Suprapubic skin (tissue), 4 donors: ENCODE data around the gene TPRN. TPM values are rescaled to one million over a fixed set of nuclear protein-coding genes. Genes with fewer than 3 reads are reported as not detected.

Source experiments
- DNase-seq, 2 donors: peaks; one replicate each; pipeline ENCODE4 v3.0.0-alpha.2; 2019; ENCODE audit warnings: low spot score in 2 of 2
- H3K27ac ChIP-seq: fragments of 200-600 bp; sonication (generic); one replicate; pipeline ENCODE4 v1.5.1; 2019
- H3K27me3 ChIP-seq: fragments of 200-600 bp; sonication (generic); one replicate; pipeline ENCODE4 v1.5.1; 2019
- H3K36me3 ChIP-seq: fragments of 200-600 bp; sonication (generic); one replicate; pipeline ENCODE4 v1.5.1; 2019
- H3K4me1 ChIP-seq: fragments of 200-600 bp; sonication (generic); one replicate; pipeline ENCODE4 v1.5.1; 2019
- H3K4me3 ChIP-seq: fragments of 200-600 bp; sonication (generic); one replicate; pipeline ENCODE4 v1.5.1; 2019; ENCODE audit warnings: mild to moderate bottlenecking
- H3K9me3 ChIP-seq: fragments of 200-600 bp; sonication (generic); one replicate; pipeline ENCODE4 v1.5.1; 2019
- EP300 ChIP-seq: sonication (generic); formaldehyde crosslinking; IDR thresholded peaks from one replicate; pipeline ENCODE4 v1.6.1; 2017; ENCODE audit warnings: antibody characterized with exemption
- POLR2A ChIP-seq, 2 donors: fragments of 450-650 bp; IDR thresholded peaks; one replicate each; pipeline ENCODE4 v1.6.1; 2017; ENCODE audit warnings: antibody characterized with exemption in 2 of 2, mild to moderate bottlenecking in 2 of 2, moderate library complexity in 2 of 2
- POLR2AphosphoS5 ChIP-seq, 3 donors: sonication (generic); formaldehyde crosslinking; IDR thresholded peaks; one replicate each; pipeline ENCODE4 v1.6.1; 2017; ENCODE audit warnings: antibody characterized with exemption in 3 of 3
- WGBS: methylation state at CpG from one replicate; pipeline ENCODE4 v1.1.5; 2018; 5-methylcytosine and 5-hydroxymethylcytosine counted together
- total RNA-seq, 4 donors: library from RNA; depleted of rRNA; stranded (reverse); fragments of >200 nt; gene quantifications; one replicate each; pipeline ENCODE4 v1.1.0, GENCODE V29; 2016
- TF ChIP-seq, protein P1 (sequence below), 2 donors: fragments of 200-600 bp in 1 of 2; fragments of 450-650 bp in 1 of 2; sonication (generic) in 1 of 2; IDR thresholded peaks; one replicate each; pipeline ENCODE4 v1.5.1; 2016 to 2019; ENCODE audit warnings: antibody characterized with exemption in 2 of 2, mild to moderate bottlenecking in 1 of 2, moderate library complexity in 1 of 2

TPRN gene
- total RNA-seq, 4 donors from 2014 or later, result 12.6 to 23.6 (median 18.7) TPM

GRCh38 chr9:137232510-137232909, 32.0 kb upstream of the TPRN start:
- H3K36me3 ChIP-seq, result no peaks in the 10 kb centered on the region
- H3K4me1 ChIP-seq, result peaks cover 22% of the 10 kb centered on the region
- H3K27me3 ChIP-seq, result peaks cover 80% of the 10 kb centered on the region
- no peak for DNase-seq
- TF ChIP-seq, protein P1, sequence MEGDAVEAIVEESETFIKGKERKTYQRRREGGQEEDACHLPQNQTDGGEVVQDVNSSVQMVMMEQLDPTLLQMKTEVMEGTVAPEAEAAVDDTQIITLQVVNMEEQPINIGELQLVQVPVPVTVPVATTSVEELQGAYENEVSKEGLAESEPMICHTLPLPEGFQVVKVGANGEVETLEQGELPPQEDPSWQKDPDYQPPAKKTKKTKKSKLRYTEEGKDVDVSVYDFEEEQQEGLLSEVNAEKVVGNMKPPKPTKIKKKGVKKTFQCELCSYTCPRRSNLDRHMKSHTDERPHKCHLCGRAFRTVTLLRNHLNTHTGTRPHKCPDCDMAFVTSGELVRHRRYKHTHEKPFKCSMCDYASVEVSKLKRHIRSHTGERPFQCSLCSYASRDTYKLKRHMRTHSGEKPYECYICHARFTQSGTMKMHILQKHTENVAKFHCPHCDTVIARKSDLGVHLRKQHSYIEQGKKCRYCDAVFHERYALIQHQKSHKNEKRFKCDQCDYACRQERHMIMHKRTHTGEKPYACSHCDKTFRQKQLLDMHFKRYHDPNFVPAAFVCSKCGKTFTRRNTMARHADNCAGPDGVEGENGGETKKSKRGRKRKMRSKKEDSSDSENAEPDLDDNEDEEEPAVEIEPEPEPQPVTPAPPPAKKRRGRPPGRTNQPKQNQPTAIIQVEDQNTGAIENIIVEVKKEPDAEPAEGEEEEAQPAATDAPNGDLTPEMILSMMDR (IDR thresholded peaks at IDR 0.05), result no peak
- TF ChIP-seq POLR2AphosphoS5 (IDR thresholded peaks at IDR 0.05) (no peak), POLR2A (IDR thresholded peaks at IDR 0.05) (no peak), EP300 (no peak)
- no peak overlapping the region for H3K4me3 ChIP-seq
- H3K27ac ChIP-seq, result no peak overlapping the region
- 64% methylated on average over 16 of the region's 24 CpGs for WGBS
- no peaks in the 10 kb centered on the region for H3K9me3 ChIP-seq

GRCh38 chr9:137232101-137232500, 31.6 kb upstream of the TPRN start:
- DNase-seq, result no peak
- Histone ChIP-seq H3K4me1 (peaks cover 22% of the 10 kb centered on the region), H3K27me3 (peaks cover 80% of the 10 kb centered on the region), H3K36me3 (no peaks in the 10 kb centered on the region), H3K27ac (no peak overlapping the region), H3K4me3 (no peak overlapping the region), H3K9me3 (no peaks in the 10 kb centered on the region)
- TF ChIP-seq POLR2AphosphoS5 (IDR thresholded peaks at IDR 0.05) (no peak), POLR2A (IDR thresholded peaks at IDR 0.05) (no peak), EP300 (no peak)
- TF ChIP-seq, protein P1 (IDR thresholded peaks at IDR 0.05), result no peak
- whole genome bisulfite sequencing, result 57% methylated on average over 10 of the region's 10 CpGs

DNA sequence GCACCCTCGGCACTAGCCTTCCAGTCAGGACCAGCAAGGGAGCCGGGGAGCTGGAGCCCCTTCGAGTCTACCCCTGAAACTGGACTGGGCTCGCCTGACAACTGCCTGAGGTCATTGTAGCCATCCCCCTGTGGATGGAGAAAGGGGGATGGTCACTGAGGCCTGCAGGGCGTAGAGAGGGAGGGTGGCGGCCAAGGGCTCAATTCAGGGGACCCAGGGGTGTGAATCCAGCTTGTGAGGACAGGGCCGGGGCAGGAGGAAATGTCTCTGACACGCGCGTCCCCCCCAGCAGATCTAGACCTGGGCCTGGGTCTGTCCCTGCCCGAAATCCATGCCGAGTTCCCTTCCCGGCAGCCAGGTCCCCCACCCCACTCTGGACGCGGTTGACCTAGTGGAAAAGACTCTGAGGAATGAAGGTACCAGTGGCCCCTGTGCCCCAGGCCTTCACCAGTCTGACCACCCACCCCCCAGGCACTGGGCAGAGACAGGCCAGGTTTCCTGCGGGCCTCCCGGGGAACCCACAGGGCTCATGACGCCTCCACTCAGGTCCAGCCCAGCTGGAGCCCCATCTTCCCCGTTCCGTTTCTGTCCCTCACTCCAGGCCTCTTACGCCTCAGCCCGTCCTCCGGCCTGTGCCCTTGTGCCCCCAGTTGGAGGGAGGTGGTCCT, 31.0 kb upstream of the TPRN start:
- H3K36me3 ChIP-seq, result no peaks in the 10 kb centered on the region
- H3K9me3 ChIP-seq, result no peaks in the 10 kb centered on the region
- no peak overlapping the region for H3K4me3 ChIP-seq
- no peak for TF ChIP-seq POLR2AphosphoS5 (IDR thresholded peaks at IDR 0.05)
- TF ChIP-seq POLR2A (IDR thresholded peaks at IDR 0.05), result no peak
- TF ChIP-seq EP300, result no peak
- TF ChIP-seq, protein P1 (IDR thresholded peaks at IDR 0.05), result no peak
- WGBS, result 76% methylated on average over 19 of the region's 23 CpGs
- H3K27ac ChIP-seq, result no peak overlapping the region
- H3K27me3 ChIP-seq, result peaks cover 80% of the 10 kb centered on the region
- DNase-seq, result no peak
- H3K4me1 ChIP-seq, result peaks cover 22% of the 10 kb centered on the region

- TF ChIP-seq POLR2AphosphoS5 (IDR thresholded peaks at IDR 0.05), result no peak
- TF ChIP-seq POLR2A (IDR thresholded peaks at IDR 0.05), result no peak
- no peak for TF ChIP-seq EP300
- TF ChIP-seq, protein P1 (IDR thresholded peaks at IDR 0.05), result no peak
- Histone ChIP-seq H3K4me1 (peaks cover 21% of the 10 kb centered on the region), H3K4me3 (no peak within 1 kb of the TSS), H3K27ac (no peak within 1 kb of the TSS), H3K27me3 (peaks cover 78% of the 10 kb centered on the region), H3K9me3 (no peaks in the 10 kb centered on the region), H3K36me3 (no peaks in the 10 kb centered on the region)
- DNase-seq, result no peak
- WGBS, result no CpG with 5 or more reads among the region's 14 CpGs
Measured at GRCh38 chr9:137230705-137231371, 30.3 kb upstream of the TPRN start, which contains the start of gene SLC34A3. Gene SLC34A3, plus strand, starts transcription at chr9:137230901. Its CDS starts 802 bp downstream, at chr9:137231703.

- peaks cover 70% of the 10 kb centered on the region for H3K27me3 ChIP-seq
Measured at GRCh38 chr9:137229903-137230704, 29.6 kb upstream of the TPRN start.

More at GRCh38 chr9:137229903-137230704, 29.6 kb upstream of the TPRN start:
- WGBS, result 64% methylated on average over 8 of the region's 31 CpGs
- no peak overlapping the region for H3K27ac ChIP-seq
- no peaks in the 10 kb centered on the region for H3K36me3 ChIP-seq
- peaks cover 28% of the 10 kb centered on the region for H3K4me1 ChIP-seq
- TF ChIP-seq, protein P1 (IDR thresholded peaks at IDR 0.05), result no peak
- TF ChIP-seq EP300 (no peak), POLR2AphosphoS5 (IDR thresholded peaks at IDR 0.05) (no peak), POLR2A (IDR thresholded peaks at IDR 0.05) (no peak)
- DNase-seq, result no peak
- H3K9me3 ChIP-seq, result no peaks in the 10 kb centered on the region
- no peak overlapping the region for H3K4me3 ChIP-seq
